H1 (cell line): Measurements from ENCODE around the gene GNB1. TPM values are rescaled to one million over a fixed set of nuclear protein-coding genes. Genes with fewer than 3 reads are reported as not detected.

Source experiments
- CTCF ChIA-PET: fragments of 300-600 bp; sonication (Branson Sonifier 250); formaldehyde crosslinking; loops from one replicate; lab custom pipeline; 2021; ENCODE audit not compliant: partially characterized antibody; lab: Charles Lee
- POLR2A ChIA-PET: fragments of 300-600 bp; sonication (Branson Sonifier 250); formaldehyde crosslinking; loops from one replicate; lab custom pipeline; 2021; ENCODE audit warnings: inconsistent platforms; ENCODE audit not compliant: partially characterized antibody; lab: Charles Lee
- DNase-seq, 2 experiments: peaks; one replicate each; pipeline versions ENCODE4 v3.0.0 to v3.0.0-alpha.2; 2010 to 2022; ENCODE audit warnings: low spot score in 2 of 2, low read depth in 1 of 2, mixed read lengths in 1 of 2
- FAIRE-seq: peaks from 2 replicates; lab custom pipeline; 2011; peaks lifted over from hg19 to GRCh38; lab: Jason Lieb, UNC
- H2AFZ ChIP-seq: 2 replicates; pipeline ENCODE4 v1.8.1; 2012; ENCODE audit warnings: low read length, inconsistent platforms
- H2AK5ac ChIP-seq: 2 replicates; pipeline ENCODE4 v1.6.1; 2013; ENCODE audit warnings: low read depth, low read length
- H2BK120ac ChIP-seq: replicated peaks from 2 replicates; pipeline ENCODE3; 2013; ENCODE audit warnings: low read depth, low read length, inconsistent platforms
- H2BK12ac ChIP-seq: 2 replicates; pipeline ENCODE4 v1.6.1; 2013; ENCODE audit warnings: low read depth, low read length
- H2BK15ac ChIP-seq: 2 replicates; pipeline ENCODE4 v1.6.1; 2013; ENCODE audit warnings: low read length
- H2BK20ac ChIP-seq: 2 replicates; pipeline ENCODE4 v1.6.1; 2013; ENCODE audit warnings: low read length
- H2BK5ac ChIP-seq: 2 replicates; pipeline ENCODE4 v1.6.1; 2013; ENCODE audit warnings: low read depth, low read length
- H3K14ac ChIP-seq: 2 replicates; pipeline ENCODE4 v1.6.1; 2013; ENCODE audit warnings: inconsistent platforms; ENCODE audit not compliant: insufficient read length
- H3K18ac ChIP-seq: 2 replicates; pipeline ENCODE4 v1.6.1; 2013; ENCODE audit warnings: low read length; ENCODE audit errors: extremely low read depth
- H3K23ac ChIP-seq: 2 replicates; pipeline ENCODE4 v1.6.1; 2013; ENCODE audit warnings: inconsistent platforms; ENCODE audit not compliant: insufficient read length
- H3K23me2 ChIP-seq: 2 replicates; pipeline ENCODE4 v1.6.1; 2013; ENCODE audit warnings: low read depth, low read length
- H3K27ac ChIP-seq: 2 replicates; pipeline ENCODE4 v1.6.1; 2011; ENCODE audit warnings: low read depth, low read length, inconsistent platforms
- H3K27me3 ChIP-seq, 4 experiments: replicated peaks in 1 of 4; 1 replicate in 1 of 4; 2 replicates in 3 of 4; pipeline versions ENCODE4 v1.6.1 to v1.8.1; 2011 to 2013; ENCODE audit warnings: low read length in 3 of 4, mild to moderate bottlenecking in 3 of 4, inconsistent platforms in 2 of 4, mixed read lengths in 2 of 4, moderate library complexity in 1 of 4; ENCODE audit not compliant: control insufficient read depth in 3 of 4, insufficient read depth in 3 of 4; ENCODE audit errors: extremely low read depth in 1 of 4
- H3K36me3 ChIP-seq, 4 experiments: 2 replicates each; pipeline versions ENCODE4 v1.6.1 to v1.8.1; 2011 to 2013; ENCODE audit warnings: mild to moderate bottlenecking in 4 of 4, low read length in 3 of 4, moderate library complexity in 2 of 4, control low read depth in 1 of 4, inconsistent platforms in 1 of 4; ENCODE audit not compliant: insufficient read depth in 4 of 4, control insufficient read depth in 2 of 4
- H3K4ac ChIP-seq: replicated peaks from 2 replicates; pipeline ENCODE3; 2013; ENCODE audit warnings: low read length, low read depth, mixed read lengths, inconsistent platforms; ENCODE audit not compliant: insufficient read length
- H3K4me1 ChIP-seq, 4 experiments: replicated peaks in 1 of 4; 1 replicate in 1 of 4; 2 replicates in 3 of 4; pipeline versions ENCODE4 v1.6.1 to v1.8.1; 2011 to 2013; ENCODE audit warnings: low read length in 3 of 4, inconsistent platforms in 2 of 4, mixed read lengths in 1 of 4; ENCODE audit not compliant: insufficient read depth in 4 of 4, control insufficient read depth in 3 of 4
- H3K4me2 ChIP-seq, 2 experiments: 2 replicates each; pipeline versions ENCODE4 v1.6.1 to v1.8.1; 2011 to 2013; ENCODE audit warnings: low read depth in 2 of 2, low read length in 2 of 2, control low read depth in 1 of 2, inconsistent platforms in 1 of 2, mild to moderate bottlenecking in 1 of 2; ENCODE audit not compliant: insufficient read depth in 1 of 2
- H3K4me3 ChIP-seq, 4 experiments: fragments of 200-600, 300-600 bp in 1 of 4; sonication (generic), shearing (Covaris generic), sonication (Bioruptor Twin) in 1 of 4; 2 replicates each; pipeline versions ENCODE4 v1.5.1 to v1.8.1; 2011 to 2016; ENCODE audit warnings: low read length in 4 of 4, low read depth in 3 of 4, control low read depth in 2 of 4, inconsistent platforms in 2 of 4, mild to moderate bottlenecking in 2 of 4, mixed read lengths in 1 of 4, moderate library complexity in 1 of 4; ENCODE audit not compliant: insufficient read depth in 2 of 4; ENCODE audit errors: extremely low read depth in 1 of 4
- H3K56ac ChIP-seq: replicated peaks from 2 replicates; pipeline ENCODE3; 2013; ENCODE audit warnings: low read depth, mild to moderate bottlenecking, mixed read lengths, low read length, inconsistent platforms; ENCODE audit not compliant: insufficient read length
- H3K79me1 ChIP-seq: 2 replicates; pipeline ENCODE4 v1.6.1; 2013; ENCODE audit warnings: low read depth, low read length, control low read depth
- H3K79me2 ChIP-seq, 2 experiments: 2 replicates each; pipeline versions ENCODE4 v1.6.1 to v1.8.1; 2012 to 2013; ENCODE audit warnings: low read length in 2 of 2, mild to moderate bottlenecking in 2 of 2, inconsistent platforms in 1 of 2; ENCODE audit not compliant: insufficient read depth in 2 of 2, control insufficient read depth in 1 of 2
- H3K9ac ChIP-seq, 4 experiments: replicated peaks in 1 of 4; 1 replicate in 1 of 4; 2 replicates in 3 of 4; pipeline versions ENCODE4 v1.6.1 to v1.8.1; 2011 to 2013; ENCODE audit warnings: low read depth in 3 of 4, low read length in 3 of 4, control low read depth in 2 of 4, mild to moderate bottlenecking in 2 of 4, moderate library complexity in 2 of 4, inconsistent platforms in 1 of 4; ENCODE audit errors: extremely low read depth in 1 of 4
- H3K9me3 ChIP-seq, 2 experiments: 2 replicates each; pipeline versions ENCODE4 v1.6.1 to v1.8.1; 2012 to 2013; ENCODE audit warnings: mild to moderate bottlenecking in 2 of 2, moderate library complexity in 2 of 2, control low read depth in 1 of 2, inconsistent platforms in 1 of 2, low read depth in 1 of 2, low read length in 1 of 2, mixed read lengths in 1 of 2; ENCODE audit not compliant: insufficient read depth in 2 of 2
- H4K20me1 ChIP-seq, 2 experiments: replicated peaks in 1 of 2; 2 replicates each; pipeline versions ENCODE3 to v1.8.1; 2011 to 2013; ENCODE audit warnings: inconsistent platforms in 2 of 2, low read length in 2 of 2, mild to moderate bottlenecking in 1 of 2; ENCODE audit not compliant: insufficient read depth in 2 of 2, control insufficient read depth in 1 of 2
- H4K5ac ChIP-seq: 2 replicates; pipeline ENCODE4 v1.6.1; 2013; ENCODE audit warnings: low read length, low read depth, mixed read lengths, inconsistent platforms; ENCODE audit not compliant: insufficient read length
- H4K8ac ChIP-seq: 2 replicates; pipeline ENCODE4 v1.8.0; 2013; ENCODE audit warnings: mild to moderate bottlenecking, moderate library complexity, low read length, inconsistent platforms; ENCODE audit not compliant: insufficient read depth; ENCODE audit errors: extremely low read depth
- H4K91ac ChIP-seq: replicated peaks from 2 replicates; pipeline ENCODE3; 2013; ENCODE audit warnings: low read length, mixed read lengths, inconsistent platforms; ENCODE audit not compliant: insufficient read length
- CTCF ChIP-seq, 3 experiments: IDR thresholded peaks; 1 replicate in 2 of 3; 2 replicates in 1 of 3; pipeline versions ENCODE4 v1.5.1 to v1.6.1; 2011; ENCODE audit warnings: low read length in 3 of 3, mild to moderate bottlenecking in 3 of 3, inconsistent platforms in 2 of 3, low read depth in 1 of 3, moderate library complexity in 1 of 3; ENCODE audit not compliant: insufficient read depth in 1 of 3; ENCODE audit errors: control extremely low read depth in 1 of 3
- FOSL1 ChIP-seq: IDR thresholded peaks from 2 replicates; pipeline ENCODE4 v1.6.1; 2011; ENCODE audit warnings: mild to moderate bottlenecking, low read depth, low read length, moderate library complexity; ENCODE audit not compliant: insufficient read depth
- JUND ChIP-seq: IDR thresholded peaks from 2 replicates; pipeline ENCODE4 v1.6.1; 2011; ENCODE audit warnings: mild to moderate bottlenecking, improper control_type of control experiment, low read length
- KDM5A ChIP-seq: fragments of 200-600 bp; IDR thresholded peaks from 2 replicates; pipeline ENCODE4 v1.7.1; 2012; ENCODE audit warnings: mild to moderate bottlenecking, low read length, inconsistent platforms, mixed read lengths
- MAX ChIP-seq: IDR thresholded peaks from 2 replicates; pipeline ENCODE4 v1.6.1; 2012; ENCODE audit warnings: inconsistent platforms
- PHF8 ChIP-seq: fragments of 200-600 bp; sonication (generic); conservative IDR thresholded peaks from 2 replicates; pipeline ENCODE4 v1.7.1; 2012; ENCODE audit warnings: low read depth, mild to moderate bottlenecking, inconsistent platforms, low read length, moderate library complexity
- SP1 ChIP-seq: IDR thresholded peaks from 2 replicates; pipeline ENCODE4 v1.6.1; 2011; ENCODE audit warnings: low read depth, low read length
- WGBS, 2 experiments: shearing (Covaris generic) in 1 of 2; methylation state at CpG; one replicate each; pipeline versions ENCODE4 v1.1.6 to v1.1.7; 2013 to 2015; ENCODE audit warnings: low lambda C conversion rate in 2 of 2, mixed read lengths in 2 of 2, inconsistent platforms in 1 of 2, low coverage in 1 of 2, missing lambda C conversion rate in 1 of 2; ENCODE audit not compliant: insufficient replicate concordance in 2 of 2, insufficient coverage in 1 of 2, insufficient read length in 1 of 2; ENCODE audit errors: extremely low coverage in 1 of 2, missing lambda C conversion rate in 1 of 2; 5-methylcytosine and 5-hydroxymethylcytosine counted together
- polyA plus RNA-seq, 7 experiments: library from polyadenylated mRNA; depleted of rRNA in 3 of 7; stranded (reverse) in 5 of 7; unstranded in 2 of 7; fragments of >200 nt in 5 of 7; fragments of 200-250 nt in 2 of 7; gene quantifications; 1 replicate in 5 of 7; 2 replicates in 1 of 7; 4 replicates in 1 of 7; pipeline versions ENCODE4 v1.2.1 to v1.2.3, GENCODE V29; 2011 to 2013; ENCODE audit warnings: missing spikeins in 2 of 7, mixed read lengths in 2 of 7
- total RNA-seq: library from RNA; stranded (reverse); fragmentation: NEBNext Ultra II Directional; extraction: Animal tissue kit (Norgen Biotek cat#: 25700); gene quantifications from 2 replicates; pipeline ENCODE4 v1.2.1, GENCODE V29; 2021

GNB1 gene
- total and polyA plus RNA-seq, 2 of the 8 experiments (the other 6 are each of a cell fraction or from before 2014, with no cell fraction given) = 343 to 382 TPM

- WGBS, 2 experiments = 80% methylated on average over 7 of the region's 7 CpGs; no CpG with 5 or more reads in 1 of the 2 experiments
- no peak overlapping the region for H3K23ac ChIP-seq
- peak overlapping the region; percentile 97 for H2BK120ac ChIP-seq
- peak overlapping the region; percentile 71 for H3K56ac ChIP-seq
- peak overlapping the region; percentile 81 to 99 for H3K4me2 ChIP-seq
- H3K79me2 ChIP-seq = peaks cover 8 to 21% of the 10 kb centered on the region in 2 experiments; a peak in 3 of 4 replicates
- H2BK20ac ChIP-seq = peak overlapping the region; percentile 89
- H3K18ac ChIP-seq = peak overlapping the region; percentile 99
- peak overlapping the region; percentile 75; the same call in 1 of the 2 replicates for H4K8ac ChIP-seq
- peak overlapping the region; percentile 36; the same call in 1 of the 2 replicates for H2BK15ac ChIP-seq
- H3K27me3 ChIP-seq = no peaks in the 10 kb centered on the region
- POLR2A ChIA-PET = interaction anchor here (0.6 to 2.6 kb wide), 18 partner anchors 8 to 451 kb away, joined by 3 to 17 read pairs (median 4); no protein-coding TSS in a partner anchor
- H3K9me3 ChIP-seq = no peaks in the 10 kb centered on the region
- peak overlapping the region; percentile 83 for H3K27ac ChIP-seq
- H2BK12ac ChIP-seq = peak overlapping the region; percentile 98; the same call in 1 of the 2 replicates
- peaks cover 0 to 10% (median 3%) of the 10 kb centered on the region in 4 experiments; a peak in 5 of 8 replicates for H3K36me3 ChIP-seq
- H3K23me2 ChIP-seq = peaks cover 14% of the 10 kb centered on the region
- H3K4me1 ChIP-seq = peaks cover 3 to 48% (median 31%) of the 10 kb centered on the region in 4 experiments
- H3K4ac ChIP-seq = peak overlapping the region; percentile 92
- FAIRE-seq = no peak
- H2AFZ ChIP-seq = no peak overlapping the region
- CTCF ChIA-PET = interaction anchor here (0.9 to 2.3 kb wide), 6 partner anchors 8 to 359 kb away, joined by 4 to 24 read pairs (median 6); no protein-coding TSS in a partner anchor
- no peak overlapping the region; a peak in 1 of 7 replicates for H3K9ac ChIP-seq
- H2BK5ac ChIP-seq = peak overlapping the region; percentile 98
- peak overlapping the region; percentile 95; the same call in 1 of the 2 replicates for H2AK5ac ChIP-seq
- H4K5ac ChIP-seq = peak overlapping the region; percentile 96
- DNase-seq = no peak
- peak overlapping the region in 1 of 4 experiments; percentile 91; a peak in 3 of 8 replicates for H3K4me3 ChIP-seq
- H4K91ac ChIP-seq = peak overlapping the region; percentile 98
- peaks cover 8% of the 10 kb centered on the region; the same call in 1 of the 2 replicates for H3K79me1 ChIP-seq
- H3K14ac ChIP-seq = no peak overlapping the region
- H4K20me1 ChIP-seq = peaks cover 7 to 9% of the 10 kb centered on the region in 2 experiments
- TF ChIP-seq CTCF (IDR thresholded peaks at IDR 0.05; ENCODE audit: control extremely low read depth in 1 of 3, insufficient read depth in 1 of 3, low read depth in 1 of 3, low read length in 3 of 3) = no peak
- TF ChIP-seq MAX = no peak
- TF ChIP-seq PHF8 = no peak
- TF ChIP-seq SP1 = no peak
- TF ChIP-seq KDM5A = no peak
- TF ChIP-seq FOSL1 = no peak
- no peak for TF ChIP-seq JUND
These were observed 110.0 kb downstream of the GNB1 start for GRCh38 chr1:1780598-1781525.
